Prostate gland (tissue), 2 donors: ENCODE measurements around the gene RAB7A.

Experiments
- POLR2A ChIP-seq: fragments of 450-650 bp; IDR thresholded peaks from one replicate; pipeline ENCODE4 v1.6.1; 2016; ENCODE audit warnings: antibody characterized with exemption, mild to moderate bottlenecking
- TF ChIP-seq, protein P1 (sequence below), 4 experiments: fragments of 200-600 bp in 2 of 4; fragments of 450-650 bp in 2 of 4; sonication (generic) in 2 of 4; IDR thresholded peaks; 1 replicate in 3 of 4; 2 replicates in 1 of 4; pipeline ENCODE4 v1.5.1; 2016 to 2019; ENCODE audit warnings: antibody characterized with exemption in 4 of 4, mild to moderate bottlenecking in 2 of 4, moderate library complexity in 2 of 4

GRCh38 chr3:128770387-128770786 lies 44.4 kb downstream of the RAB7A start:
- TF ChIP-seq, protein P1, sequence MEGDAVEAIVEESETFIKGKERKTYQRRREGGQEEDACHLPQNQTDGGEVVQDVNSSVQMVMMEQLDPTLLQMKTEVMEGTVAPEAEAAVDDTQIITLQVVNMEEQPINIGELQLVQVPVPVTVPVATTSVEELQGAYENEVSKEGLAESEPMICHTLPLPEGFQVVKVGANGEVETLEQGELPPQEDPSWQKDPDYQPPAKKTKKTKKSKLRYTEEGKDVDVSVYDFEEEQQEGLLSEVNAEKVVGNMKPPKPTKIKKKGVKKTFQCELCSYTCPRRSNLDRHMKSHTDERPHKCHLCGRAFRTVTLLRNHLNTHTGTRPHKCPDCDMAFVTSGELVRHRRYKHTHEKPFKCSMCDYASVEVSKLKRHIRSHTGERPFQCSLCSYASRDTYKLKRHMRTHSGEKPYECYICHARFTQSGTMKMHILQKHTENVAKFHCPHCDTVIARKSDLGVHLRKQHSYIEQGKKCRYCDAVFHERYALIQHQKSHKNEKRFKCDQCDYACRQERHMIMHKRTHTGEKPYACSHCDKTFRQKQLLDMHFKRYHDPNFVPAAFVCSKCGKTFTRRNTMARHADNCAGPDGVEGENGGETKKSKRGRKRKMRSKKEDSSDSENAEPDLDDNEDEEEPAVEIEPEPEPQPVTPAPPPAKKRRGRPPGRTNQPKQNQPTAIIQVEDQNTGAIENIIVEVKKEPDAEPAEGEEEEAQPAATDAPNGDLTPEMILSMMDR (IDR thresholded peaks at IDR 0.05) = no peak
- no peak for TF ChIP-seq POLR2A
